Activated naive CD8-positive, alpha-beta T cell treated with anti-CD3 and anti-CD28 coated beads, Interleukin-2, amount 10 ng/mL, durations not matched to agents 7 days and 5 days (primary cell): ENCODE measurements around the gene ULK1. TPM values are rescaled to one million over a fixed set of nuclear protein-coding genes. Genes with fewer than 3 reads are reported as not detected.

Source experiments
- ATAC-seq: fragments of 150-1000 bp; cut with Tn5 transposase; one replicate; pipeline ENCODE4 v1.10.0; 2021; ENCODE audit warnings: low read depth, moderate library complexity
- POLR2A ChIA-PET: fragments of 350-600 bp; sonication (Branson Sonifier 250); formaldehyde crosslinking; loops from one replicate; lab custom pipeline; 2021; ENCODE audit warnings: antibody characterized with exemption; lab: Charles Lee
- DNase-seq: peaks from one replicate; pipeline ENCODE4 v3.0.0; 2021
- H3K27ac Mint-ChIP-seq: one replicate; pipeline ENCODE4 v1.8.0; 2022; ENCODE audit warnings: mild to moderate bottlenecking, mixed read lengths
- H3K27me3 Mint-ChIP-seq: one replicate; pipeline ENCODE4 v1.8.0; 2022; ENCODE audit warnings: mild to moderate bottlenecking, moderate library complexity, mixed read lengths
- H3K36me3 Mint-ChIP-seq: one replicate; pipeline ENCODE4 v1.8.0; 2021; ENCODE audit warnings: mild to moderate bottlenecking, mixed read lengths
- H3K4me1 Mint-ChIP-seq: one replicate; pipeline ENCODE4 v1.8.0; 2021; ENCODE audit warnings: mixed read lengths
- H3K4me3 Mint-ChIP-seq: one replicate; pipeline ENCODE4 v1.8.0; 2022; ENCODE audit warnings: mild to moderate bottlenecking, moderate library complexity, mixed read lengths
- H3K9me3 Mint-ChIP-seq: one replicate; pipeline ENCODE4 v1.8.0; 2021; ENCODE audit warnings: mixed read lengths
- total RNA-seq, 2 experiments: library from RNA; stranded (reverse); gene quantifications; one replicate each; pipeline ENCODE4 v1.2.3, GENCODE V29; 2021

Gene ULK1
- total RNA-seq, 2 experiments from 2014 or later, result 32.6 to 33.2 TPM

GRCh38 chr12:131855521-131856142 is 38.8 kb upstream of the ULK1 start:
- DNase-seq, result peak; percentile 28
- Mint-ChIP-seq H3K9me3 (no peaks in the 10 kb centered on the region), H3K36me3 (no peaks in the 10 kb centered on the region), H3K27ac (no peak overlapping the region), H3K27me3 (peaks cover 3% of the 10 kb centered on the region), H3K4me1 (no peaks in the 10 kb centered on the region), H3K4me3 (no peak overlapping the region)
- ATAC-seq, result no peak
- POLR2A ChIA-PET, result interaction anchor here (0.8 kb wide), 1 partner anchor 94 kb away, joined by 3 read pairs; the partner anchor contains the start of gene EP400

- POLR2A ChIA-PET, result no interaction called here
- H3K4me1 Mint-ChIP-seq, result peaks cover 2% of the 10 kb centered on the region
- no peak overlapping the region for H3K27ac Mint-ChIP-seq
- peaks cover 3% of the 10 kb centered on the region for H3K27me3 Mint-ChIP-seq
- no peak overlapping the region for H3K4me3 Mint-ChIP-seq
- no peaks in the 10 kb centered on the region for H3K9me3 Mint-ChIP-seq
- DNase-seq (no peak), ATAC-seq (no peak)
- H3K36me3 Mint-ChIP-seq, result no peaks in the 10 kb centered on the region
These were observed 37.9 kb upstream of the ULK1 start for GRCh38 chr12:131856366-131857097.

- POLR2A ChIA-PET, result no interaction called here
- H3K36me3 Mint-ChIP-seq, result no peaks in the 10 kb centered on the region
- no peak for DNase-seq
- peaks cover 3% of the 10 kb centered on the region for H3K27me3 Mint-ChIP-seq
- H3K4me1 Mint-ChIP-seq, result peaks cover 2% of the 10 kb centered on the region
- no peak overlapping the region for H3K4me3 Mint-ChIP-seq
- H3K9me3 Mint-ChIP-seq, result no peaks in the 10 kb centered on the region
- ATAC-seq, result no peak
- no peak overlapping the region for H3K27ac Mint-ChIP-seq
These were observed 36.2 kb upstream of the ULK1 start for GRCh38 chr12:131857908-131858850.

GRCh38 chr12:131860472-131861260 is 33.8 kb upstream of the ULK1 start:
- no peaks in the 10 kb centered on the region for H3K9me3 Mint-ChIP-seq
- H3K4me1 Mint-ChIP-seq, result peaks cover 2% of the 10 kb centered on the region
- ATAC-seq, result no peak
- peak overlapping the region; percentile 7 for H3K27ac Mint-ChIP-seq
- peaks cover 3% of the 10 kb centered on the region for H3K27me3 Mint-ChIP-seq
- no peak overlapping the region for H3K4me3 Mint-ChIP-seq
- POLR2A ChIA-PET, result no interaction called here
- DNase-seq, result no peak
- no peaks in the 10 kb centered on the region for H3K36me3 Mint-ChIP-seq

GRCh38 chr12:131861261-131862083 is 33.0 kb upstream of the ULK1 start:
- POLR2A ChIA-PET, result no interaction called here
- ATAC-seq (no peak), DNase-seq (no peak)
- Mint-ChIP-seq H3K27me3 (peaks cover 3% of the 10 kb centered on the region), H3K4me3 (no peak overlapping the region), H3K27ac (no peak overlapping the region), H3K36me3 (no peaks in the 10 kb centered on the region), H3K9me3 (no peaks in the 10 kb centered on the region), H3K4me1 (peaks cover 2% of the 10 kb centered on the region)

GRCh38 chr12:131862084-131862441 is 32.4 kb upstream of the ULK1 start:
- Mint-ChIP-seq H3K27ac (no peak overlapping the region), H3K4me1 (peaks cover 2% of the 10 kb centered on the region), H3K4me3 (no peak overlapping the region), H3K27me3 (peaks cover 3% of the 10 kb centered on the region), H3K36me3 (no peaks in the 10 kb centered on the region), H3K9me3 (no peaks in the 10 kb centered on the region)
- POLR2A ChIA-PET, result no interaction called here
- ATAC-seq, result no peak
- DNase-seq, result no peak

- no peak for ATAC-seq
- no peaks in the 10 kb centered on the region for H3K36me3 Mint-ChIP-seq
- H3K27me3 Mint-ChIP-seq, result peaks cover under 1% of the 10 kb centered on the region
- POLR2A ChIA-PET, result no interaction called here
- no peak overlapping the region for H3K27ac Mint-ChIP-seq
- H3K9me3 Mint-ChIP-seq, result no peaks in the 10 kb centered on the region
- no peak for DNase-seq
- H3K4me3 Mint-ChIP-seq, result no peak overlapping the region
- H3K4me1 Mint-ChIP-seq, result peaks cover 2% of the 10 kb centered on the region
These were observed 31.8 kb upstream of the ULK1 start for GRCh38 chr12:131862600-131862993.

- Mint-ChIP-seq H3K27me3 (no peaks in the 10 kb centered on the region), H3K27ac (no peak overlapping the region), H3K36me3 (no peaks in the 10 kb centered on the region), H3K9me3 (no peaks in the 10 kb centered on the region), H3K4me1 (peaks cover 2% of the 10 kb centered on the region), H3K4me3 (no peak overlapping the region)
- POLR2A ChIA-PET, result no interaction called here
- DNase-seq (no peak), ATAC-seq (no peak)
These were observed 31.3 kb upstream of the ULK1 start for GRCh38 chr12:131862994-131863710.

- H3K4me1 Mint-ChIP-seq, result peaks cover 2% of the 10 kb centered on the region
- no peak overlapping the region for H3K27ac Mint-ChIP-seq
- ATAC-seq, result no peak
- no peaks in the 10 kb centered on the region for H3K36me3 Mint-ChIP-seq
- H3K9me3 Mint-ChIP-seq, result no peaks in the 10 kb centered on the region
- no peak overlapping the region for H3K4me3 Mint-ChIP-seq
- POLR2A ChIA-PET, result no interaction called here
- no peaks in the 10 kb centered on the region for H3K27me3 Mint-ChIP-seq
- DNase-seq, result no peak
These were observed 30.6 kb upstream of the ULK1 start for GRCh38 chr12:131863711-131864396.

- Mint-ChIP-seq H3K4me3 (no peak overlapping the region), H3K27me3 (no peaks in the 10 kb centered on the region), H3K9me3 (no peaks in the 10 kb centered on the region), H3K27ac (no peak overlapping the region), H3K36me3 (no peaks in the 10 kb centered on the region), H3K4me1 (peaks cover 2% of the 10 kb centered on the region)
- POLR2A ChIA-PET, result no interaction called here
- no peak for ATAC-seq
- DNase-seq, result no peak
These were observed 30.0 kb upstream of the ULK1 start for GRCh38 chr12:131864469-131864868.

GRCh38 chr12:131865180-131865875 is 29.1 kb upstream of the ULK1 start:
- Mint-ChIP-seq H3K27me3 (no peaks in the 10 kb centered on the region), H3K27ac (no peak overlapping the region), H3K9me3 (no peaks in the 10 kb centered on the region), H3K4me3 (no peak overlapping the region), H3K36me3 (no peaks in the 10 kb centered on the region), H3K4me1 (peaks cover 2% of the 10 kb centered on the region)
- DNase-seq (no peak), ATAC-seq (no peak)
- POLR2A ChIA-PET, result no interaction called here
